ENCODE data around the gene GAB3.

DNA sequence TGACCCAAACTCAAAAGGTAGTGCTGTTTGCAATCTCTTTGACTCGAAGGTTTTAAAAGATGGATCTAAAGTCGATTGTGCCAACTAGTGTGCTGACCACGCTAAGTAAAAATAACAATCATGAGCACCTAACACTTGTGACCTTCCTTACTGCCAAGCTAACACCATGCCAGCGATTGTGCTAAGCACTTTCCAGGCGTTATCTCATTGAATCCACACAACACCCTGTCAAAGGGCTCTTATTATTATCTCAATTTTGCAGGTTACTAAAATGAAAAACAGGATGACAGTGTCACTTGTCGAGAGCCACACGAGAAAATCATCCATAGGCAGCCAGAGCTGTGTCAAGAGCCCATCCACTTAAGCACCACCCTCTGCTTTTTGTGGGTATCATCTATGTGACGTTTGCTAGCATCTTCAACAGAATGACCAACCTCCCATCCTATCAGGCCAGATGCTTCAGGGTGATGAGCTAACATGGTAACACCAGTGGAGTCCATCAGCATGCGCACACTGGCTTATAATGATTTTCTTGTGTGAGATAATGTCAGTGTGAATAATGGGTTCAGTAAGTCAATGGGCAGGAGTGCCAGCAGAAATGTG lies 893 bp upstream of the GAB3 start:
- TF ChIP-seq, protein P1, sequence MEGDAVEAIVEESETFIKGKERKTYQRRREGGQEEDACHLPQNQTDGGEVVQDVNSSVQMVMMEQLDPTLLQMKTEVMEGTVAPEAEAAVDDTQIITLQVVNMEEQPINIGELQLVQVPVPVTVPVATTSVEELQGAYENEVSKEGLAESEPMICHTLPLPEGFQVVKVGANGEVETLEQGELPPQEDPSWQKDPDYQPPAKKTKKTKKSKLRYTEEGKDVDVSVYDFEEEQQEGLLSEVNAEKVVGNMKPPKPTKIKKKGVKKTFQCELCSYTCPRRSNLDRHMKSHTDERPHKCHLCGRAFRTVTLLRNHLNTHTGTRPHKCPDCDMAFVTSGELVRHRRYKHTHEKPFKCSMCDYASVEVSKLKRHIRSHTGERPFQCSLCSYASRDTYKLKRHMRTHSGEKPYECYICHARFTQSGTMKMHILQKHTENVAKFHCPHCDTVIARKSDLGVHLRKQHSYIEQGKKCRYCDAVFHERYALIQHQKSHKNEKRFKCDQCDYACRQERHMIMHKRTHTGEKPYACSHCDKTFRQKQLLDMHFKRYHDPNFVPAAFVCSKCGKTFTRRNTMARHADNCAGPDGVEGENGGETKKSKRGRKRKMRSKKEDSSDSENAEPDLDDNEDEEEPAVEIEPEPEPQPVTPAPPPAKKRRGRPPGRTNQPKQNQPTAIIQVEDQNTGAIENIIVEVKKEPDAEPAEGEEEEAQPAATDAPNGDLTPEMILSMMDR (IDR thresholded peaks at IDR 0.05; ENCODE audit: extremely low read depth in 1 of 2, insufficient read depth in 1 of 2, low read depth in 1 of 2, low read length in 2 of 2) = no peak
- TF ChIP-seq JUN (IDR thresholded peaks at IDR 0.05; ENCODE audit: borderline replicate concordance, insufficient read depth, insufficient read length, low read depth) (no peak), POLR2A (IDR thresholded peaks at IDR 0.05; ENCODE audit: low read depth, low read length) (no peak), POLR2AphosphoS5 (IDR thresholded peaks at IDR 0.05; ENCODE audit: insufficient read depth, low read depth, low read length) (no peak), EZH2 (IDR thresholded peaks at IDR 0.05; ENCODE audit: borderline replicate concordance, low read depth, low read length, severe bottlenecking) (no peak)
